ENCODE data around the gene GLI1. TPM values are rescaled to one million over a fixed set of nuclear protein-coding genes. Genes with fewer than 3 reads are reported as not detected.
A peak's percentile ranks its signal among the peaks of the same experiment; 100 is the strongest.
"Not testable (repeated sequence)": the region's sequence is repeated elsewhere in the genome, so short reads cannot be mapped to it uniquely, and the experiment has no call there.

Gene GLI1
- total RNA-seq, 6 experiments from 2014 or later, result 0.16 to 0.74 (median 0.55) TPM

DNA sequence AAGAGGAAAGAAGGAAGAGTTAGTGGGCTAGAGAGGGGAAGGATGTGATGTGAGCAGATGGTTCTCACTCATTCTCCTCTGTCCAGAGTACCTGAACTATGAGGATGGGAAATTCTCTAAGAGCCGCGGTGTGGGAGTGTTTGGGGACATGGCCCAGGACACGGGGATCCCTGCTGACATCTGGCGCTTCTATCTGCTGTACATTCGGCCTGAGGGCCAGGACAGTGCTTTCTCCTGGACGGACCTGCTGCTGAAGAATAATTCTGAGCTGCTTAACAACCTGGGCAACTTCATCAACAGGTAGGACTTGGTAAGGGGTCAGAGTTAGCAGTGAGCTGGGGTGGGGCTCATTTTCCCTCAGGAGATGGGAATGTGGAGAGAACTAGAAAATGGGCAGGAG lies 53.1 kb downstream of the GLI1 start:
- H3K4me3 ChIP-seq, result no peak overlapping the region
- DNase-seq (no peak), ATAC-seq (peak in 1 of 4 donors; percentile 15)
- H3K4me1 ChIP-seq, result no peaks in the 10 kb centered on the region
- no peak for TF ChIP-seq POLR2A (IDR thresholded peaks at IDR 0.05)
- TF ChIP-seq, protein P1, sequence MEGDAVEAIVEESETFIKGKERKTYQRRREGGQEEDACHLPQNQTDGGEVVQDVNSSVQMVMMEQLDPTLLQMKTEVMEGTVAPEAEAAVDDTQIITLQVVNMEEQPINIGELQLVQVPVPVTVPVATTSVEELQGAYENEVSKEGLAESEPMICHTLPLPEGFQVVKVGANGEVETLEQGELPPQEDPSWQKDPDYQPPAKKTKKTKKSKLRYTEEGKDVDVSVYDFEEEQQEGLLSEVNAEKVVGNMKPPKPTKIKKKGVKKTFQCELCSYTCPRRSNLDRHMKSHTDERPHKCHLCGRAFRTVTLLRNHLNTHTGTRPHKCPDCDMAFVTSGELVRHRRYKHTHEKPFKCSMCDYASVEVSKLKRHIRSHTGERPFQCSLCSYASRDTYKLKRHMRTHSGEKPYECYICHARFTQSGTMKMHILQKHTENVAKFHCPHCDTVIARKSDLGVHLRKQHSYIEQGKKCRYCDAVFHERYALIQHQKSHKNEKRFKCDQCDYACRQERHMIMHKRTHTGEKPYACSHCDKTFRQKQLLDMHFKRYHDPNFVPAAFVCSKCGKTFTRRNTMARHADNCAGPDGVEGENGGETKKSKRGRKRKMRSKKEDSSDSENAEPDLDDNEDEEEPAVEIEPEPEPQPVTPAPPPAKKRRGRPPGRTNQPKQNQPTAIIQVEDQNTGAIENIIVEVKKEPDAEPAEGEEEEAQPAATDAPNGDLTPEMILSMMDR (IDR thresholded peaks at IDR 0.05), result no peak
- peaks cover 18 to 65% (median 33%) of the 10 kb centered on the region in 4 donors for H3K36me3 ChIP-seq
- H3K27ac ChIP-seq, result no peak overlapping the region
- WGBS (ENCODE audit: insufficient coverage, low coverage, low lambda C conversion rate, missing lambda C conversion rate), result 84% methylated on average over 6 of the region's 6 CpGs
- intact Hi-C loops (cut with DNase I), result no loop called here
- H3K27me3 ChIP-seq, result no peaks in the 10 kb centered on the region
- no peaks in the 10 kb centered on the region for H3K9me3 ChIP-seq

DNA sequence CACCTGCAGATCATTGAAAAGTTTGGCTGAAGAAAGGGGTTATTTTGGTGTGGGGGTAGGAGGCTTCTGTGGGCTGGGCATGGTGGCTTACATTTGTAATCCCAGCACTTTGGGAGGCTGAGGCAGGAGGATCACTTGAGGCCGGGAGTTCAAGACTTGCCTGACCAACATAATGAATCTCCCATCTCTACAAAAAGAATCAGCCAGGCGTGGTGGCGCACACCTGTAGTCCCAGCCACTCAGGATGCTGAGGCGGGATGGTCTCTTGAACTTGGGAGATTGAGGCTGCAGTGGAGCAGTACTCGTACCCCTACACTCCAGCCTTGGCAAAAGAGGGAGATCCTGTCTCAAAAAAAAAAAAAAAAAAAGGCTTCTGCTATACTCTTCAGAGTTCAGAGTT lies 53.7 kb downstream of the GLI1 start:
- no peak for ATAC-seq
- no peak for TF ChIP-seq POLR2A (IDR thresholded peaks at IDR 0.05)
- TF ChIP-seq, protein P1 (IDR thresholded peaks at IDR 0.05), result no peak

DNA sequence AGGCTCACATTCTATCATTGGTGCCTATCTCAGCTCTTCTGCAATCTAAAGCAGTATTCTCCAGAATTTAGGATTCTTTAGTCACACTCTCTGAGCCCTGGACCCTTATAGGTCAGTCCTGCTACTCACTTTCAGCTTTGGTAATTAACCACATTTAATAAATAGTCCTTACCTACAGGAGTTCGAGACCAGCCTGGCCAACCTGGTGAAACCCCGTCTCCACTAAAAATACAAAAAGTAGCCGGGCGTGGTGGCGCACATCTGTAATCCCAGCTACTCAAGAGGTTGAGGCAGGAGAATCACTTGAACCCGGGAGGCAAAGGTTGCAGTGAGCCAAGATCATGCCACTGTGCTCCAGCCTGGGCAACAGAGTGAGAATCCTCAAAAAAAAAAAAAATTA lies 54.1 kb downstream of the GLI1 start:
- H3K27ac ChIP-seq; H3K9me3 ChIP-seq; intact Hi-C loops (cut with DNase I); DNase-seq; H3K27me3 ChIP-seq; ATAC-seq; H3K4me1 ChIP-seq; H3K4me3 ChIP-seq: not testable (repeated sequence)
- WGBS (ENCODE audit: insufficient coverage, low coverage, low lambda C conversion rate, missing lambda C conversion rate), result 96% methylated on average over 5 of the region's 6 CpGs
- peaks cover 18 to 69% (median 36%) of the 10 kb centered on the region in 4 donors for H3K36me3 ChIP-seq

More for the DNA sequence above, 53.7 kb downstream of the GLI1 start:
- Histone ChIP-seq H3K9me3 (no peaks in the 10 kb centered on the region), H3K36me3 (peaks cover 18 to 69% (median 36%) of the 10 kb centered on the region in 4 donors), H3K27ac (no peak overlapping the region), H3K4me1 (peaks cover 0 to 6% (median 0%) of the 10 kb centered on the region in 4 donors), H3K4me3 (no peak overlapping the region), H3K27me3 (no peaks in the 10 kb centered on the region)
- intact Hi-C loops (cut with DNase I), result no loop called here
- DNase-seq, result no peak
- WGBS (ENCODE audit: insufficient coverage, low coverage, low lambda C conversion rate, missing lambda C conversion rate), result 84% methylated on average over 5 of the region's 5 CpGs

DNA sequence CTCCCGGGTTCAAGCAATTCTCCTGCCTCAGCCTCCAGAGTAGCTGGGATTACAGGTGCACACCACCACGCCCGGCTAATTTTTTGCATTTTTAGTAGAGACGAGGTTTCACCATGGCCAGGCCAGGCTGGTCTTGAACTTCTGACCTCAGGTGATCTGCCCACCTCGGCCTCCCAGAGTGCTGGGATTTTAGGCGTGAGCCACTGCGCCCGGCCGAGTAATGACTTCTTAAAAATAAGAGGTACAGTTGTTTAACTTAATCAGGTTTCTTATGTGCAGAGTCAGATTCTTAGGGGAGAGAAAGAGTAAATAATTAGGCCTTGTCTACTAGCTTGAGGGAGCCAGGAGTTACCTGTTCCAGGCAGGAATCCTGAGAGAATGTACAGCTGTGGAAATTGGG lies 54.7 kb downstream of the GLI1 start:
- H3K27me3 ChIP-seq; intact Hi-C loops (cut with DNase I); H3K27ac ChIP-seq; H3K9me3 ChIP-seq; DNase-seq; H3K4me3 ChIP-seq; ATAC-seq: not testable (repeated sequence)
- 91% methylated on average over 7 of the region's 9 CpGs for WGBS (ENCODE audit: insufficient coverage, low coverage, low lambda C conversion rate, missing lambda C conversion rate)
- Histone ChIP-seq H3K4me1 (peaks cover 0 to 15% (median 0%) of the 10 kb centered on the region in 4 donors), H3K36me3 (peaks cover 18 to 65% (median 36%) of the 10 kb centered on the region in 4 donors)

DNA sequence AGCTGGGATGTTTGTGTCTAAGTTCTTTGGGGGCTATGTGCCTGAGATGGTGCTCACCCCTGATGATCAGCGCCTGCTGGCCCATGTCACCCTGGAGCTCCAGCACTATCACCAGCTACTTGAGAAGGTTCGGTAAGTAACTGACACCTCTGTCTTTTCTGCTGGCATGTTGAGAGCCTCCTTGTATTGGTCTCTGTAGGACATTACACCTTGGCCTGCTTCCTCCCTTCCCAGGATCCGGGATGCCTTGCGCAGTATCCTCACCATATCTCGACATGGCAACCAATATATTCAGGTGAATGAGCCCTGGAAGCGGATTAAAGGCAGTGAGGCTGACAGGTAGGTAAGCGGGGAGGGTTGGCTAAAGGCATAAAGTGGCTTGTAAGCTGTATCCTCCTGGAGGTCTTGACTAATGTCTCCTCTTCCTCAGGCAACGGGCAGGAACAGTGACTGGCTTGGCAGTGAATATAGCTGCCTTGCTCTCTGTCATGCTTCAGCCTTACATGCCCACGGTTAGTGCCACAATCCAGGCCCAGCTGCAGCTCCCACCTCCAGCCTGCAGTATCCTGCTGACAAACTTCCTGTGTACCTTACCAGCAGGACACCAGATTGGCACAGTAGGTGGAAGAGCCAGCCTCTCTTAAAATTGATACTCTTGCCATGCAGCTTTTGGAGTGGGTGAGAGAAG lies 55.3 kb downstream of the GLI1 start:
- H3K36me3 ChIP-seq, result peaks cover 18 to 62% (median 36%) of the 10 kb centered on the region in 4 donors
- H3K4me1 ChIP-seq, result peaks cover 0 to 16% (median 0%) of the 10 kb centered on the region in 4 donors
- ATAC-seq, result no peak
- H3K27me3 ChIP-seq, result no peaks in the 10 kb centered on the region
- H3K4me3 ChIP-seq, result no peak overlapping the region
- intact Hi-C loops (cut with DNase I), result no loop called here
- H3K27ac ChIP-seq, result no peak overlapping the region
- WGBS (ENCODE audit: insufficient coverage, low coverage, low lambda C conversion rate, missing lambda C conversion rate), result 80% methylated on average over 2 of the region's 9 CpGs
- DNase-seq, result no peak
- H3K9me3 ChIP-seq, result no peaks in the 10 kb centered on the region
- TF ChIP-seq POLR2A (IDR thresholded peaks at IDR 0.05), result no peak
- TF ChIP-seq, protein P1 (IDR thresholded peaks at IDR 0.05), result no peak

All from right lobe of liver (tissue), 6 donors.